Measurements from ENCODE around the gene MEGF11. TPM values are rescaled to one million over a fixed set of nuclear protein-coding genes. Genes with fewer than 3 reads are reported as not detected.

MEGF11 gene
- total RNA-seq, 3 donors from 2014 or later = not detected

GRCh38 chr15:65896236-65896635 lies 357.3 kb downstream of the MEGF11 start:
- TF ChIP-seq POLR2A (IDR thresholded peaks at IDR 0.05) (no peak), POLR2AphosphoS5 (IDR thresholded peaks at IDR 0.05) (no peak)
- TF ChIP-seq, protein P1, sequence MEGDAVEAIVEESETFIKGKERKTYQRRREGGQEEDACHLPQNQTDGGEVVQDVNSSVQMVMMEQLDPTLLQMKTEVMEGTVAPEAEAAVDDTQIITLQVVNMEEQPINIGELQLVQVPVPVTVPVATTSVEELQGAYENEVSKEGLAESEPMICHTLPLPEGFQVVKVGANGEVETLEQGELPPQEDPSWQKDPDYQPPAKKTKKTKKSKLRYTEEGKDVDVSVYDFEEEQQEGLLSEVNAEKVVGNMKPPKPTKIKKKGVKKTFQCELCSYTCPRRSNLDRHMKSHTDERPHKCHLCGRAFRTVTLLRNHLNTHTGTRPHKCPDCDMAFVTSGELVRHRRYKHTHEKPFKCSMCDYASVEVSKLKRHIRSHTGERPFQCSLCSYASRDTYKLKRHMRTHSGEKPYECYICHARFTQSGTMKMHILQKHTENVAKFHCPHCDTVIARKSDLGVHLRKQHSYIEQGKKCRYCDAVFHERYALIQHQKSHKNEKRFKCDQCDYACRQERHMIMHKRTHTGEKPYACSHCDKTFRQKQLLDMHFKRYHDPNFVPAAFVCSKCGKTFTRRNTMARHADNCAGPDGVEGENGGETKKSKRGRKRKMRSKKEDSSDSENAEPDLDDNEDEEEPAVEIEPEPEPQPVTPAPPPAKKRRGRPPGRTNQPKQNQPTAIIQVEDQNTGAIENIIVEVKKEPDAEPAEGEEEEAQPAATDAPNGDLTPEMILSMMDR (IDR thresholded peaks at IDR 0.05) = no peak
- Histone ChIP-seq H3K9me3 (no peaks in the 10 kb centered on the region), H3K36me3 (no peaks in the 10 kb centered on the region), H3K27ac (no peak overlapping the region), H3K27me3 (no peaks in the 10 kb centered on the region), H3K4me3 (no peak overlapping the region), H3K4me1 (no peaks in the 10 kb centered on the region)
- no peak for DNase-seq (ENCODE audit: low spot score in 2 of 2)
- intact Hi-C loops (cut with DNase I; ENCODE audit: low total_unique reads) = no loop called here

GRCh38 chr15:65893060-65893459 lies 360.5 kb downstream of the MEGF11 start:
- no peaks in the 10 kb centered on the region for H3K36me3 ChIP-seq
- no peak for TF ChIP-seq POLR2AphosphoS5 (IDR thresholded peaks at IDR 0.05)
- intact Hi-C loops (cut with DNase I; ENCODE audit: low total_unique reads) = no loop called here

DNA sequence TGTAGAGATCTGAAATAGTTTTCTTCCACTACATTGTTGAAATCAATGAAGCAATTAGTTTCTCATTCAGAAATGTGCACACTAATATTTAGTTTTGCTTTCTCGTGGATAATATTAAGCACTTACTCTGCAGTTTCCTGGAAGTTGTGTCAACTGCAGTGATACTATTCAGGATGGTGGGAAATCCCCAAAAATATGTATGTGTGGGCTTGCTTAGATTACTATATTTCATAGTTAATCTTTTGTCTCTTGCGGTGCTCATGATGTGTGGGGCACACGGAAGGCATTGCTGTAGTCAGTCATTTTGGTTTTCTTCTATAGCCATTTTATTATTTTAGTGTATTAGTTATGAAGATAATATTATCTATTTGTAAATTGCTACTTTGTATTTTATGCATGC lies 364.6 kb downstream of the MEGF11 start:
- TF ChIP-seq POLR2AphosphoS5 (IDR thresholded peaks at IDR 0.05) (no peak), POLR2A (IDR thresholded peaks at IDR 0.05) (no peak)
- TF ChIP-seq, protein P1 (IDR thresholded peaks at IDR 0.05) = no peak
- intact Hi-C loops (cut with DNase I; ENCODE audit: low total_unique reads) = no loop called here
- H3K36me3 ChIP-seq = peaks cover 3% of the 10 kb centered on the region
- no peaks in the 10 kb centered on the region for H3K27me3 ChIP-seq
- no peak overlapping the region for H3K27ac ChIP-seq
- H3K9me3 ChIP-seq = no peaks in the 10 kb centered on the region
- no peaks in the 10 kb centered on the region for H3K4me1 ChIP-seq
- DNase-seq (ENCODE audit: low spot score in 2 of 2) = no peak
- no peak overlapping the region for H3K4me3 ChIP-seq

More at GRCh38 chr15:65893060-65893459, 360.5 kb downstream of the MEGF11 start:
- no peak overlapping the region for H3K4me3 ChIP-seq
- no peak for DNase-seq (ENCODE audit: low spot score in 2 of 2)
- no peaks in the 10 kb centered on the region for H3K9me3 ChIP-seq
- H3K4me1 ChIP-seq = no peaks in the 10 kb centered on the region
- H3K27ac ChIP-seq = no peak overlapping the region
- H3K27me3 ChIP-seq = no peaks in the 10 kb centered on the region

DNA sequence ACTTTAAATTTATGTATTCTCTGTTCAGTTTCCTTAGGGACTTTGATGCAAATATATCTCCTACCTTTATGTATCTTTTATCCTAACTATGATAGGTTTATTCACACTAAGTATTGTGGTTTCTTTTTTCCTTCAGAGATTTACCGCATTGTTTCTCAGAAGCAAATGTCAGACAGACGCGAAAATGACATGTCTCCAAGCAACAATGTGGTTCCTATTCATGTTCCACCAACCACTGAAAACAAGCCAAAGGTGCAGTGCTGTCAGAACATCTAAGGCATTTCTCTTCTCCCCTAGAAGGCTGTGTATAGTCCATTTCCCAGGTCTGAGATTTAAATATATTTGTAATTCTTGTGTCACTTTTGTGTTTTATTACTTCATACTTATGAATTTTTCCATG lies 366.0 kb downstream of the MEGF11 start:
- no peaks in the 10 kb centered on the region for H3K27me3 ChIP-seq
- H3K4me3 ChIP-seq = no peak overlapping the region
- H3K4me1 ChIP-seq = no peaks in the 10 kb centered on the region
- no peak for DNase-seq (ENCODE audit: low spot score in 2 of 2)
- peaks cover 3% of the 10 kb centered on the region for H3K36me3 ChIP-seq
- no peak for TF ChIP-seq POLR2AphosphoS5 (IDR thresholded peaks at IDR 0.05)
- no peak for TF ChIP-seq POLR2A (IDR thresholded peaks at IDR 0.05)
- TF ChIP-seq, protein P1 (IDR thresholded peaks at IDR 0.05) = no peak
- intact Hi-C loops (cut with DNase I; ENCODE audit: low total_unique reads) = no loop called here
- no peaks in the 10 kb centered on the region for H3K9me3 ChIP-seq
- H3K27ac ChIP-seq = no peak overlapping the region

DNA sequence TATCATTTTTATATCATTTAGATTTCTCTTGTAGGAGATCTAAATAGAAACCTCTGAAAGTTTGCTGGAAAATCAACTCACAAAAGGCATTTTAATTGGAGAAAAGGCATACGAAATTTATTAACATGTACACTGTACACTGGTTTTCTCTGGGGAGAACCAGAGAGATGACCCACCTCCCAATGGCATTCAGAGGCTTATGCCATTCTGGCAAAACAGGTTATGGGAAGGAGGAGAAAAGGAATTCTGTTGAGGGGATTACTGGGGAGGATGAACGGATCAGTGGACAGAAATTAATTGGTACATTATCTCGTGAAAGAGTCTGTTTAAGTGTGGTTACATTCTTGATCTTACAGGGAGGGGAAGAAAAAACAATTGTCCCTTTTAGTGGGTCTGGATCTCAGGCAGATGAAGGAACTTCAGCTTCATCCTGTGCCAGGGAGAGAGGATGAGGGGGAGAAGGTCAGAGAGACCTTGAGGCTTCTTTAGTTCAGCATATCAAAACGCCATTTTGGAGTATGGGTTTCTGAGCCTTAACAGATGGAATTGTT lies 367.8 kb downstream of the MEGF11 start:
- TF ChIP-seq, protein P1 (IDR thresholded peaks at IDR 0.05) = no peak
- TF ChIP-seq POLR2A (IDR thresholded peaks at IDR 0.05) (no peak), POLR2AphosphoS5 (IDR thresholded peaks at IDR 0.05) (no peak)
- no peak for DNase-seq (ENCODE audit: low spot score in 2 of 2)
- H3K4me3 ChIP-seq = no peak overlapping the region
- H3K9me3 ChIP-seq = no peaks in the 10 kb centered on the region
- intact Hi-C loops (cut with DNase I; ENCODE audit: low total_unique reads) = no loop called here
- peaks cover 3% of the 10 kb centered on the region for H3K36me3 ChIP-seq
- no peak overlapping the region for H3K27ac ChIP-seq
- no peaks in the 10 kb centered on the region for H3K27me3 ChIP-seq
- no peaks in the 10 kb centered on the region for H3K4me1 ChIP-seq

DNA sequence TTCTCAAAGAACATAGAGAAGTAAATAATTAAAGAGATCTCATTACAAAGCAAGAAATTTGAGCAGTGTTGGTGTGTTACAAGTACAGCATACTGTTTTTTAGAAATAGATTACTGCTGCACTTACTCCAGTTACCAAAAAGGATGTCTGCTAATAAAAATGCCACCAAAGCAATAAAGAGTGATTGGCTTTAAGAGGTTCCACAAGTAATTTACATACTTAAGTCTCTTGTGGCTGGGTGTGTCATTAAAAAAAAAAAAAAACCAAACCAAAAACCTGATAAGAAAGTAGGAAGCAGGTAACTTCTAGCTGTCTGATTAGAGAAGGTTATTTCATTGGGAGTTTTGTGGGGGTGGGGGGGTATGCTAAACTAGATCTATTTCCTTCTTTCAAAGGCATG lies 369.0 kb downstream of the MEGF11 start:
- TF ChIP-seq, protein P1 (IDR thresholded peaks at IDR 0.05) = no peak
- no peak overlapping the region for H3K4me3 ChIP-seq
- H3K4me1 ChIP-seq = no peaks in the 10 kb centered on the region
- no peak overlapping the region for H3K27ac ChIP-seq
- no peak for DNase-seq (ENCODE audit: low spot score in 2 of 2)
- no peaks in the 10 kb centered on the region for H3K27me3 ChIP-seq
- no peaks in the 10 kb centered on the region for H3K9me3 ChIP-seq
- peaks cover 3% of the 10 kb centered on the region for H3K36me3 ChIP-seq
- intact Hi-C loops (cut with DNase I; ENCODE audit: low total_unique reads) = no loop called here

All from breast epithelium (tissue), 4 donors.